Suprapubic skin (tissue), 4 donors: ENCODE data around the gene CCDC33.
"Not testable (repeated sequence)": the region's sequence is repeated elsewhere in the genome, so short reads cannot be mapped to it uniquely, and the experiment has no call there.

Experiments
- POLR2A ChIP-seq, 2 donors: fragments of 450-650 bp; IDR thresholded peaks; one replicate each; pipeline ENCODE4 v1.6.1; 2017; ENCODE audit warnings: antibody characterized with exemption in 2 of 2, mild to moderate bottlenecking in 2 of 2, moderate library complexity in 2 of 2
- POLR2AphosphoS5 ChIP-seq, 3 donors: sonication (generic); formaldehyde crosslinking; IDR thresholded peaks; one replicate each; pipeline ENCODE4 v1.6.1; 2017; ENCODE audit warnings: antibody characterized with exemption in 3 of 3
- TF ChIP-seq, protein P1 (sequence below), 2 donors: fragments of 200-600 bp in 1 of 2; fragments of 450-650 bp in 1 of 2; sonication (generic) in 1 of 2; IDR thresholded peaks; one replicate each; pipeline ENCODE4 v1.5.1; 2016 to 2019; ENCODE audit warnings: antibody characterized with exemption in 2 of 2, mild to moderate bottlenecking in 1 of 2, moderate library complexity in 1 of 2

DNA sequence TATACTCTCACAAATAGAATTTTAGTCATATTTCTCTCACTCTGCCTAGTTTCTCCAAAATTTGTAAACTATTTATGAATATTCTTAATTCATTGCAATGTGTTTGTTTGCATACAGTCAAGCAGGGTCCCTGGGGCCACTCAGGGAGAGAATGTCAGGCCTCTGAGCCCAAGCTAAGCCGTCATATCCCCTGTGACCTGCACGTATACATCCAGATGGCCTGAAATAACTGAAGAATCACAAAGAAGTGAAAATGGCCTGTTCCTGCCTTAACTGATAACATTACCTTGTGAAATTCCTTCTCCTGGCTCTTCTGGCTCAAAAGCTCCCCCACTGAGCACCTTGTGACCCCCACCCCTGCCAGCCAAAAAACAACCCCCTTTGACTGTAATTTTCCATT is 117.9 kb downstream of the CCDC33 start:
- TF ChIP-seq, protein P1, sequence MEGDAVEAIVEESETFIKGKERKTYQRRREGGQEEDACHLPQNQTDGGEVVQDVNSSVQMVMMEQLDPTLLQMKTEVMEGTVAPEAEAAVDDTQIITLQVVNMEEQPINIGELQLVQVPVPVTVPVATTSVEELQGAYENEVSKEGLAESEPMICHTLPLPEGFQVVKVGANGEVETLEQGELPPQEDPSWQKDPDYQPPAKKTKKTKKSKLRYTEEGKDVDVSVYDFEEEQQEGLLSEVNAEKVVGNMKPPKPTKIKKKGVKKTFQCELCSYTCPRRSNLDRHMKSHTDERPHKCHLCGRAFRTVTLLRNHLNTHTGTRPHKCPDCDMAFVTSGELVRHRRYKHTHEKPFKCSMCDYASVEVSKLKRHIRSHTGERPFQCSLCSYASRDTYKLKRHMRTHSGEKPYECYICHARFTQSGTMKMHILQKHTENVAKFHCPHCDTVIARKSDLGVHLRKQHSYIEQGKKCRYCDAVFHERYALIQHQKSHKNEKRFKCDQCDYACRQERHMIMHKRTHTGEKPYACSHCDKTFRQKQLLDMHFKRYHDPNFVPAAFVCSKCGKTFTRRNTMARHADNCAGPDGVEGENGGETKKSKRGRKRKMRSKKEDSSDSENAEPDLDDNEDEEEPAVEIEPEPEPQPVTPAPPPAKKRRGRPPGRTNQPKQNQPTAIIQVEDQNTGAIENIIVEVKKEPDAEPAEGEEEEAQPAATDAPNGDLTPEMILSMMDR (IDR thresholded peaks at IDR 0.05), result not testable (repeated sequence)
- not testable (repeated sequence) for TF ChIP-seq POLR2A, POLR2AphosphoS5 (IDR thresholded peaks at IDR 0.05)
